ENCODE results near the gene SLC29A3.

The SLC29A3 gene

DNA sequence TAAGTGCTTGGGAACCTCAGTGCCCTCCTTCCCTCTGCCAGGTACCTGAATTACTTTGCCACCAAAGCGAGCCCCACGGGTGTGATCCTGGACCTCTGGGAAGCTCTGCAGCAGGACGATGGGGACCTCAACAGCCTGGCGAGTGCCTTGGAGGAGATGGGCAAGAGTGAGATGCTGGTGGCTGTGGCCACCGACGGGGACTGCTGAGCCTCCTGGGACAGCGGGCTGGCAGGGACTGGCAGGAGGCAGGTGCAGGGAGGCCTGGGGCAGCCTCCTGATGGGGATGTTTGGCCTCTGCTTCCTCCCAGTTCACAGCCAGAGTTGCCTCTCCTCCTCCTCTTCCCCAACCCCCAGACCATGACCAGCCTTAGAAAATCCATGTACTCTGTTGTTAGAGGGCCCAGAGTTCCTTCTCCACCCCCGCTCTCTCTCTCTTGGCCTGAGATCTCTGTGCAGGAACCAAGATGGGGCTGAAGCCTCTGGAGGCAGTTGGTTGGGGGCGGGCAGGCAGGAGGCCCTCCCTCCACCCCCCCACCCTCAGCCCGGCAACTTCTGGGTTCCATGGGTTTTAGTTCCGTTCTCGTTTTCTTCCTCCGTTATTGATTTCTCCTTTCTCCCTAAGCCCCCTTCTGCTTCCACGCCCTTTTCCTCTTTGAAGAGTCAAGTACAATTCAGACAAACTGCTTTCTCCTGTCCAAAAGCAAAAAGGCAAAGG, 19.8 kb upstream of the SLC29A3 start:
- peaks cover 4% of the 10 kb centered on the region; the same call in 1 of the 2 replicates for H4K20me1 ChIP-seq (ENCODE audit: insufficient read depth, low read length)
- H3K36me3 ChIP-seq (ENCODE audit: insufficient read depth, low read length): no peaks in the 10 kb centered on the region
- H3K9me3 ChIP-seq (ENCODE audit: insufficient read depth, low read length, severe bottlenecking): no peaks in the 10 kb centered on the region
- H3K79me2 ChIP-seq (ENCODE audit: insufficient read depth, low read length): no peaks in the 10 kb centered on the region
- no peak overlapping the region for H3K4me3 ChIP-seq (ENCODE audit: low read depth in 1 of 2, low read length in 2 of 2)
- ATAC-seq (ENCODE audit: insufficient read depth, low read depth): peak; percentile 53; the same call in 2 of the 3 replicates
- no peak overlapping the region for H3K27ac ChIP-seq (ENCODE audit: low read length)
- no peak overlapping the region for H2AFZ ChIP-seq (ENCODE audit: low read depth, low read length)
- no peak overlapping the region for H3K4me2 ChIP-seq (ENCODE audit: insufficient read depth, low read length)
- no peak overlapping the region for H3K9ac ChIP-seq (ENCODE audit: low read depth, low read length)
- no peak for TF ChIP-seq EZH2 (IDR thresholded peaks at IDR 0.05; ENCODE audit: borderline replicate concordance, low read depth, low read length, severe bottlenecking)
- TF ChIP-seq, protein P1, sequence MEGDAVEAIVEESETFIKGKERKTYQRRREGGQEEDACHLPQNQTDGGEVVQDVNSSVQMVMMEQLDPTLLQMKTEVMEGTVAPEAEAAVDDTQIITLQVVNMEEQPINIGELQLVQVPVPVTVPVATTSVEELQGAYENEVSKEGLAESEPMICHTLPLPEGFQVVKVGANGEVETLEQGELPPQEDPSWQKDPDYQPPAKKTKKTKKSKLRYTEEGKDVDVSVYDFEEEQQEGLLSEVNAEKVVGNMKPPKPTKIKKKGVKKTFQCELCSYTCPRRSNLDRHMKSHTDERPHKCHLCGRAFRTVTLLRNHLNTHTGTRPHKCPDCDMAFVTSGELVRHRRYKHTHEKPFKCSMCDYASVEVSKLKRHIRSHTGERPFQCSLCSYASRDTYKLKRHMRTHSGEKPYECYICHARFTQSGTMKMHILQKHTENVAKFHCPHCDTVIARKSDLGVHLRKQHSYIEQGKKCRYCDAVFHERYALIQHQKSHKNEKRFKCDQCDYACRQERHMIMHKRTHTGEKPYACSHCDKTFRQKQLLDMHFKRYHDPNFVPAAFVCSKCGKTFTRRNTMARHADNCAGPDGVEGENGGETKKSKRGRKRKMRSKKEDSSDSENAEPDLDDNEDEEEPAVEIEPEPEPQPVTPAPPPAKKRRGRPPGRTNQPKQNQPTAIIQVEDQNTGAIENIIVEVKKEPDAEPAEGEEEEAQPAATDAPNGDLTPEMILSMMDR (IDR thresholded peaks at IDR 0.05; ENCODE audit: borderline replicate concordance, extremely low read depth, low read length, poor library complexity, severe bottlenecking): no peak
- peak; percentile 48 for DNase-seq
- peaks cover 7% of the 10 kb centered on the region for H3K4me1 ChIP-seq (ENCODE audit: insufficient read depth, low read length)
- peaks cover 3% of the 10 kb centered on the region for H3K27me3 ChIP-seq (ENCODE audit: insufficient read depth, low read length, poor library complexity)

GRCh38 chr10:71300555-71301370, 18.3 kb upstream of the SLC29A3 start:
- TF ChIP-seq, protein P1 (IDR thresholded peaks at IDR 0.05; ENCODE audit: borderline replicate concordance, extremely low read depth, low read length, poor library complexity, severe bottlenecking): no peak
- no peak for TF ChIP-seq EZH2 (IDR thresholded peaks at IDR 0.05; ENCODE audit: borderline replicate concordance, low read depth, low read length, severe bottlenecking)

DNA sequence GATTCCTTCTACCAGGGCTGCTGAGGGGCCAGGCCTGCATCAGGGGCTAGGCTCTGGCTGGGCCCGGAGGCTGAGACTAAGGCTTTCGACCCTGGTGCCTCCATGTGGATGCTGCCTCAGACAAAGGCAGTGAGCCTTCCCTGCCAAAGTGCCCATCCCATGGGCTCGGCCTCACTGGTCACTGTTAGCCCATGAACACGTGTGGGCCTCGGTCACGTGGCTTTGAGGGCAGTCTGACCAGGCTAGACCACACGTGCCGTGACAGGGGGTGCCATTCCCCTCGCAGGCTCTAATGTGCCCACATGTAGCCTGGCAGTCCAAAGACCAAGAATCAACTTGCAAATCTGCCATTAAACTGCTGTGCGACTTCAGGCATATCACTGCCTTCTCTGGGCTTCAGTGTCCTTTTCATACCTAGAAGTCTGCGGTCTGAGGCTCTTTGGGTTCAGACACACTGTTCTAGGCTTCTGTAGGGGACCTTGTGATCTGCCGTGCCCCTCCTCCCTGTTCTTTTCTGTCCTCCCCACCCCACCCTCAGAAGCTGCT, 17.6 kb upstream of the SLC29A3 start:
- Histone ChIP-seq H3K4me3 (ENCODE audit: low read depth in 1 of 2, low read length in 2 of 2) (no peak overlapping the region), H2AFZ (ENCODE audit: low read depth, low read length) (no peak overlapping the region), H4K20me1 (ENCODE audit: insufficient read depth, low read length) (peaks cover 4% of the 10 kb centered on the region; the same call in 1 of the 2 replicates), H3K27ac (ENCODE audit: low read length) (no peak overlapping the region), H3K9ac (ENCODE audit: low read depth, low read length) (no peak overlapping the region), H3K4me2 (ENCODE audit: insufficient read depth, low read length) (no peak overlapping the region), H3K79me2 (ENCODE audit: insufficient read depth, low read length) (no peaks in the 10 kb centered on the region), H3K4me1 (ENCODE audit: insufficient read depth, low read length) (peaks cover 7% of the 10 kb centered on the region), H3K36me3 (ENCODE audit: insufficient read depth, low read length) (no peaks in the 10 kb centered on the region), H3K9me3 (ENCODE audit: insufficient read depth, low read length, severe bottlenecking) (no peaks in the 10 kb centered on the region), H3K27me3 (ENCODE audit: insufficient read depth, low read length, poor library complexity) (peaks cover 3% of the 10 kb centered on the region)
- no peak for ATAC-seq (ENCODE audit: insufficient read depth, low read depth)
- TF ChIP-seq, protein P1 (IDR thresholded peaks at IDR 0.05; ENCODE audit: borderline replicate concordance, extremely low read depth, low read length, poor library complexity, severe bottlenecking): no peak
- no peak for TF ChIP-seq EZH2 (IDR thresholded peaks at IDR 0.05; ENCODE audit: borderline replicate concordance, low read depth, low read length, severe bottlenecking)
- no peak for DNase-seq

More at GRCh38 chr10:71300555-71301370, 18.3 kb upstream of the SLC29A3 start:
- Histone ChIP-seq H3K4me2 (ENCODE audit: insufficient read depth, low read length) (no peak overlapping the region), H2AFZ (ENCODE audit: low read depth, low read length) (no peak overlapping the region), H3K4me3 (ENCODE audit: low read depth in 1 of 2, low read length in 2 of 2) (no peak overlapping the region), H3K27me3 (ENCODE audit: insufficient read depth, low read length, poor library complexity) (peaks cover 3% of the 10 kb centered on the region), H3K27ac (ENCODE audit: low read length) (no peak overlapping the region), H3K9ac (ENCODE audit: low read depth, low read length) (no peak overlapping the region), H3K36me3 (ENCODE audit: insufficient read depth, low read length) (no peaks in the 10 kb centered on the region), H3K79me2 (ENCODE audit: insufficient read depth, low read length) (no peaks in the 10 kb centered on the region), H3K4me1 (ENCODE audit: insufficient read depth, low read length) (peaks cover 7% of the 10 kb centered on the region), H3K9me3 (ENCODE audit: insufficient read depth, low read length, severe bottlenecking) (no peaks in the 10 kb centered on the region), H4K20me1 (ENCODE audit: insufficient read depth, low read length) (peaks cover 4% of the 10 kb centered on the region; the same call in 1 of the 2 replicates)
- DNase-seq (no peak), ATAC-seq (ENCODE audit: insufficient read depth, low read depth) (no peak)

All from DND-41 (cell line).